T-helper 1 cell treated with Interleukin-12 subunit alpha and Interleukin-12 subunit beta and Interleukin-4 antibody, amounts not matched to agents 30 μg/mL and 1 μg/mL, for 36 hours (primary cell): ENCODE data around the gene TUBA4B.
A peak's percentile ranks its signal among the peaks of the same experiment; 100 is the strongest.

Source experiments
- H3K27ac Mint-ChIP-seq: one replicate; pipeline ENCODE4 v1.8.0; 2021; ENCODE audit warnings: mild to moderate bottlenecking, mixed read lengths
- H3K27me3 Mint-ChIP-seq: one replicate; pipeline ENCODE4 v1.8.0; 2021; ENCODE audit warnings: low read depth, mixed read lengths
- H3K36me3 Mint-ChIP-seq: one replicate; pipeline ENCODE4 v1.8.0; 2021; ENCODE audit warnings: low read depth, mixed read lengths
- H3K4me1 Mint-ChIP-seq: one replicate; pipeline ENCODE4 v1.8.0; 2021; ENCODE audit warnings: low read depth, mixed read lengths
- H3K4me3 Mint-ChIP-seq: one replicate; pipeline ENCODE4 v1.8.0; 2021; ENCODE audit warnings: mild to moderate bottlenecking, moderate library complexity, mixed read lengths
- H3K9me3 Mint-ChIP-seq: one replicate; pipeline ENCODE4 v1.8.0; 2021; ENCODE audit warnings: mixed read lengths

TUBA4B gene

DNA sequence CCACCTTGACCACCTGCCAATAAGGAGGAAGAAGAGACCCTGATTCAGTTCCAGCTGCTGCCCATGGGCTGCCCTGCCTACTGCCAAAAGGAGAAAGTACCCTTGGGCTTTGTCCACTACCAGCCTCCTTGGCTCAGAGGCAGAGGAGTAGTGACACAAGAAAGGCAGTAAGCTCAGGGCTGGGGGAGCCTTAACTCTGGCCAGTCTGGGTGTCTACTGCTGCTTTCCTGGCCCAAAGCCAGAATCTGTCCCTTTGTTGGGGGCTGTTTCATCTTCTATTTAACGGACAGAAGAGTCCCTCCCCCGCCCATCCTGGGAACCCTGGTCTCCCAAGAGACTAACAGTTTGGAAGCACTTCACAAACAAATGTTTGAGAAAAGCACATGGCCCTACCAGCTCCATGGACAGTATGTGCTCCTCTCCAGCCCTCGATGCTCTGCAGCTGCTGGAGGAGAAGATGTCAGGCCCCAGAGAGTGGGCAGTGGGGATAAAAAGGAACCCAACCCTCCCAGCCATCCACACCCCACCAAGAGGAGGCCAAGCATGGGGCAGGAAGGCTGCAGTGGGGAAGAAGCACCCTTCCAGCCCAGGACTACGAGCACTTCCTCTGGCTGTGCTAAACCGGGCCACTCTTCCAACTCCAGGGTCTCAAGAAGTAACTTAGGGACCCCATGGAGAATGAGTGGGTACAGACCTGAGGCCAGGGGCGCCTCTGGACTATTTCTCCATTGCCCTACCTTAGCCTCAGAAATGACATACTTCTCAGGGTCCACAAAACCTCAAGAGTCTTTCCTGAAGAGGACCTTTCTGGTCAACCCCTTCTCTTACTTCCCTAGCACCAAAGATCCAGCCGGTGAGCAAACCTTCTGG lies 24.8 kb upstream of the TUBA4B start:
- Mint-ChIP-seq H3K36me3 (peaks cover 45% of the 10 kb centered on the region), H3K4me1 (peaks cover 47% of the 10 kb centered on the region), H3K9me3 (no peaks in the 10 kb centered on the region), H3K27me3 (no peaks in the 10 kb centered on the region), H3K27ac (peak overlapping the region; percentile 69), H3K4me3 (peak overlapping the region; percentile 84)

DNA sequence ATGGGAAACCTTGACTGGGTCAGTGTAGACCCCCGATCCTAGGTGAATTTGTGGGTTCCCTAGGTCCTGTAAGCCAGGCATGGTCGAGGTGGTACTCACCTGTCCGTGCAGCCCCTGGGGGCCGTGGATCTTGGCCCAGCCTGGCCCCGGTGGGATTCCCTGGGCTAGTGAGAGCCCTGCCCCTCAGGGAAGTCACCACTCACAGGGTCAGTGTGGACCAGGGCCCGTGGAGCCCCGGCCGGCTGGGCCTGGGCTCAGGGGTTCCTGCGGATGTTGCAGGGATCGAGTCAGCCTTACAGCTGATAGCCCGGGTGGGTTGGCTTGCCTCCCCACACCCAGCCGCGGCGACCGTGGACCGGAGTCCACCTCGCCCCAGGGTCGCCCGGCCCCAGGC lies 24.1 kb upstream of the TUBA4B start:
- peaks cover 47% of the 10 kb centered on the region for H3K4me1 Mint-ChIP-seq

DNA sequence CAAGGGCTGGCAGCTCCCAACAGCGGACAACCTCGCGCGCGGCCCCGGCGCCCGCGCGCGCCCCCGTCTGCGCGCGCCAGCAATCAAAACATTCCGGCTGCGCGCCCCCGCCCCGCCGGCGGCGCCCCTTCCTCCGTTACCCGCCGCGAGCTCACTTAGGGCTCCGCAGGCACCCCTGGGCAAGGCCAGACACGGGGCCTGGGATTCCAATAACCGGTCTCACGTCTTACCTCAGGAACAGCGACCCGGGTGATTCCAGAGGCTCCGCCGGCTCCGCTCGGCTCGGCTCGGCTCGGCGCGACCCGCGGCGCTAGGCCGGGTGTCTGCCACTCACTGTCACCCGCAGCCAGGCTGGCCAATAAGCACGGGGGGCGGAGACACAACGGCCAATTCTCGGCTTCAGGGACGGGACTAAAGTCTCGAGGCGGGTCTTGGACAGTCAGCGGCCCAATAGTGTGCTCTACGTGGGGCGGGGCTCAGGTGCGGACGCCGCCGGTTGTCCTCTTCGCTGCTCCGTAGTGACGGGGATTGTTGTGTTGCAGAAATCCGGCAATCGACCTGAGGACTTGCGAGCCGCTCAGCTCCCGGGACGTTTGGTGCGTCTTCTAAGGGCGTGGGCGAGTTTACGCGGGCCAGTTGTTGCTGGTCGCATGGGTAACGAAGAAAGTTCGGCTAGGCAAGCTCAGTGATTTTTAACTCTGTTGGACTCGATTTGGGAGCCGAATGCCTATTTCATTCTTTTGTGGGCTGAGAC lies 23.6 kb upstream of the TUBA4B start, which contains the start of the genes ANKZF1 and ATG9A:
Gene ANKZF1, plus strand, starts transcription at position 502 of the 754 bp plus-strand sequence. CDS start 452 bp downstream, outside the sequence.
Gene ATG9A, minus strand, starts transcription at position 332 of the 754 bp plus-strand sequence. CDS start 1,612 bp downstream, outside the sequence.
- Mint-ChIP-seq H3K9me3 (no peaks in the 10 kb centered on the region), H3K4me3 (peak within 1 kb of the TSS; percentile 95), H3K36me3 (peaks cover 45% of the 10 kb centered on the region), H3K27ac (peak within 1 kb of the TSS; percentile 97), H3K27me3 (no peaks in the 10 kb centered on the region), H3K4me1 (peaks cover 49% of the 10 kb centered on the region)

More for the DNA sequence above, 24.1 kb upstream of the TUBA4B start:
- peak overlapping the region; percentile 84 for H3K4me3 Mint-ChIP-seq
- H3K27ac Mint-ChIP-seq = peak overlapping the region; percentile 69
- H3K9me3 Mint-ChIP-seq = no peaks in the 10 kb centered on the region
- no peaks in the 10 kb centered on the region for H3K27me3 Mint-ChIP-seq
- peaks cover 46% of the 10 kb centered on the region for H3K36me3 Mint-ChIP-seq

- H3K4me1 Mint-ChIP-seq = peaks cover 47% of the 10 kb centered on the region
- H3K27ac Mint-ChIP-seq = peak overlapping the region; percentile 97
- peaks cover 42% of the 10 kb centered on the region for H3K36me3 Mint-ChIP-seq
- no peaks in the 10 kb centered on the region for H3K9me3 Mint-ChIP-seq
- H3K27me3 Mint-ChIP-seq = no peaks in the 10 kb centered on the region
- H3K4me3 Mint-ChIP-seq = peak overlapping the region; percentile 95
These were observed 22.9 kb upstream of the TUBA4B start for GRCh38 chr2:219230059-219230540.

- no peaks in the 10 kb centered on the region for H3K27me3 Mint-ChIP-seq
- H3K9me3 Mint-ChIP-seq = no peaks in the 10 kb centered on the region
- H3K36me3 Mint-ChIP-seq = peaks cover 57% of the 10 kb centered on the region
- H3K4me1 Mint-ChIP-seq = peaks cover 33% of the 10 kb centered on the region
- H3K27ac Mint-ChIP-seq = peak overlapping the region; percentile 5
- no peak overlapping the region for H3K4me3 Mint-ChIP-seq
These were observed 18.7 kb upstream of the TUBA4B start for GRCh38 chr2:219234331-219234730.

GRCh38 chr2:219243291-219243761 lies 9.7 kb upstream of the TUBA4B start:
- Mint-ChIP-seq H3K4me1 (peaks cover 42% of the 10 kb centered on the region), H3K4me3 (peak overlapping the region; percentile 4), H3K9me3 (no peaks in the 10 kb centered on the region), H3K27ac (peak overlapping the region; percentile 70), H3K27me3 (no peaks in the 10 kb centered on the region), H3K36me3 (peaks cover 15% of the 10 kb centered on the region)

GRCh38 chr2:219244789-219245147 lies 8.3 kb upstream of the TUBA4B start:
- Mint-ChIP-seq H3K36me3 (peaks cover 28% of the 10 kb centered on the region), H3K9me3 (no peaks in the 10 kb centered on the region), H3K27me3 (no peaks in the 10 kb centered on the region), H3K4me1 (peaks cover 56% of the 10 kb centered on the region), H3K27ac (peak overlapping the region; percentile 99), H3K4me3 (peak overlapping the region; percentile 98)

DNA sequence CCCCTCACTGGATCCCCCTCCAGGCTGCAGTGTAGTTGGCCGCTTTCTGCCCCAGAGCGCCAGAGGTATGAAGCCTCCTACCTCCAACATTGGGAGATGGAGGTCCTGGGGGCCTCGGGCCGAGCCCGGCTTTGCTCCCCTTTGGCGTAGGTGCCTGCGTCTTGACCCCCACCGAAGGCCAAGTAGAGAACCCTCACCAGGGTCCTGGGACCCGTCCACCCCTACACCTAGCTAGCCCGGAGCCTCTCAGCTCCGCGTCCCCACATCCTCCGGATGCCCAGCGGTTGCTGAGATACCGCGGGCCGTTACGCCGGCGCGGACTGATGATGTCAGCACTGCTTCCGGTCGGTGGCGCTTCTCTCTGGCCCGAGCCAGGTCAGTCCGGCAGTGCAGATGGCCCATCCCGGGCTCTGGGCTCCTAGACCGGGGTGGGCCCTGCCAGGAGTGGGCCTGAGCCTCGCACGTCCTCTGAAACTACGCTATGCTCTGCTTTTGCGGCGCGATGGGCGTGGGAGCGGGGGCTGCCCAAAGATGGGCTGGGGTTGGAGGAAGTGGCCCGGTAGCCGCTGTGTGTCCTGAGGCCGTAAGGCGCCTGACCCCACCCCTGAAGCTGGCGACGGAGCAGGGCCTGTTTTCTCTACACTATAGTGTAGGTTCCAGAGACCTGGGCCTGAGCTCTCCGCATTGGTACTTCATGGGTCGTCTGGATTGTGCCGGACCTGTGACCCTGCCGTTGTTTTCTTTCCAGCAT lies 7.7 kb upstream of the TUBA4B start, which contains the start of the genes GLB1L and STK16:
Gene GLB1L, minus strand, starts transcription at position 297 of the 751 bp plus-strand sequence. CDS start 1,871 bp downstream, outside the sequence.
Gene STK16, plus strand, starts transcription at position 332 of the 751 bp plus-strand sequence. CDS start 521 bp downstream, outside the sequence.
- Mint-ChIP-seq H3K27ac (peak within 1 kb of the TSS; percentile 99), H3K36me3 (peaks cover 33% of the 10 kb centered on the region), H3K27me3 (no peaks in the 10 kb centered on the region), H3K4me1 (peaks cover 60% of the 10 kb centered on the region), H3K9me3 (no peaks in the 10 kb centered on the region), H3K4me3 (peak within 1 kb of the TSS; percentile 98)

GRCh38 chr2:219245899-219246230 lies 7.2 kb upstream of the TUBA4B start:
- Mint-ChIP-seq H3K27ac (peak overlapping the region; percentile 99), H3K4me1 (peaks cover 64% of the 10 kb centered on the region), H3K9me3 (no peaks in the 10 kb centered on the region), H3K27me3 (no peaks in the 10 kb centered on the region), H3K36me3 (peaks cover 39% of the 10 kb centered on the region), H3K4me3 (peak overlapping the region; percentile 98)

GRCh38 chr2:219246559-219246958 lies 6.5 kb upstream of the TUBA4B start:
- H3K27ac Mint-ChIP-seq = peak overlapping the region; percentile 94
- peaks cover 46% of the 10 kb centered on the region for H3K36me3 Mint-ChIP-seq
- peaks cover 71% of the 10 kb centered on the region for H3K4me1 Mint-ChIP-seq
- no peaks in the 10 kb centered on the region for H3K27me3 Mint-ChIP-seq
- H3K4me3 Mint-ChIP-seq = peak overlapping the region; percentile 99
- no peaks in the 10 kb centered on the region for H3K9me3 Mint-ChIP-seq

DNA sequence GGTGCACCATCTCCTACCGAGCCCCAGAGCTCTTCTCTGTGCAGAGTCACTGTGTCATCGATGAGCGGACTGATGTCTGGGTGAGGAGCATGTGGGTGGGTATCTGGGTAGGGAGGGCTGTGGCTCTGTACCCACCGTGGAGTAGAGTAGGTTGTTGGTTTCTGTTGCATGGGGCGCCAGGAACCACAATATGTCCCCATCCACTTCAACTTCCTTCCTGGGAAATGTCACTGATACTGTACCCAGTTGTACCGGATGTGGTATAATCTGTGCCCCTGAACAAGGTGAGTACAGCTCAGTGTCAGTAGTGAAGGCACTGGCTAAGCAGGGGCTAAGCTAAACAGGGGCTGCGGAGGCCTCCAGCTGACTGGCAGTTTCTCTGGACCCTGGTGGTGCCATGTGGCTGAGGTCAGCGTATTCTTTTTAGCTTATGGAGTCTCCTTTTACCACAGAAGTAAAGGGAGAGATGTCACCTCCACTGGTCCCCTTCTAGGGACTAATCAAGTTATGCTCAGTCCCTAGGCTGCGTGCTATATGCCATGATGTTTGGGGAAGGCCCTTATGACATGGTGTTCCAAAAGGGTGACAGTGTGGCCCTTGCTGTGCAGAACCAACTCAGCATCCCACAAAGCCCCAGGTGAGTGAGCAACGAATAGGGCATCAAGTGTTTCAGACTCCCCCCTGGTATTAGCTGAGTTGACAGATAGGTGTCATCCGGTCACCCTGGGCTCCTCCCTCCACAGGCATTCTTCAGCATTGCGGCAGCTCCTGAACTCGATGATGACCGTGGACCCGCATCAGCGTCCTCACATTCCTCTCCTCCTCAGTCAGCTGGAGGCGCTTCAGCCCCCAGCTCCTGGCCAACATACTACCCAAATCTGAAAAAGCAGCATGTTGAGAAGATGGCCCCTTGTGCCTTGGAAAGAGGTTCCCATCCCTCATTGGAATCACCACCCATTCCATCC lies 5.1 kb upstream of the TUBA4B start:
- peaks cover 60% of the 10 kb centered on the region for H3K36me3 Mint-ChIP-seq
- H3K27me3 Mint-ChIP-seq = no peaks in the 10 kb centered on the region

DNA sequence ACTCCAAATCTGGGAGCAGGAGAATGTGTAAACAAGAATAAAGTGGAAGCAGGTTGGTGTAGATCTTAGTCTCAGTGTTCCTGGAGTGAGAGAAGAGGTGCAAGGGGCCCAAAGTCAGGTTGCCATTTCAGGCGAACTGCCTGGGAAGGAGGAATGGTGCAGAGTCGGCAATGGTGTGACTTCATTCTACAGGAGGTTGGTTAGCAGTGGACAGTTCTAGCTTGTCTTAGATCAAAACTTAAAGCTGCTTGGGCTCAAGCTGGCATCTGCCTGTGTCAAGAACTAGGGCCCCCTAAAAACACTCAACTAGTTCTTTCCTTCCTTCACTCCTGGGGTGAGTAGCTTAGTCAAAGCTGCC lies 4.2 kb upstream of the TUBA4B start:
- H3K36me3 Mint-ChIP-seq = peaks cover 63% of the 10 kb centered on the region
- H3K4me1 Mint-ChIP-seq = peaks cover 69% of the 10 kb centered on the region
- peak overlapping the region; percentile 99 for H3K4me3 Mint-ChIP-seq
- H3K27me3 Mint-ChIP-seq = no peaks in the 10 kb centered on the region
- H3K27ac Mint-ChIP-seq = peak overlapping the region; percentile 94
- H3K9me3 Mint-ChIP-seq = no peaks in the 10 kb centered on the region

More for the DNA sequence above, 5.1 kb upstream of the TUBA4B start:
- Mint-ChIP-seq H3K4me1 (peaks cover 73% of the 10 kb centered on the region), H3K27ac (peak overlapping the region; percentile 94), H3K9me3 (no peaks in the 10 kb centered on the region), H3K4me3 (peak overlapping the region; percentile 99)
